NB4 (cell line): ENCODE data around the gene ATXN1.

ENCODE experiments used
- POLR2A ChIP-seq: IDR thresholded peaks from 2 replicates; pipeline ENCODE4 v1.6.1; 2011; ENCODE audit warnings: mild to moderate bottlenecking; ENCODE audit not compliant: insufficient read length; ENCODE audit errors: extremely low read depth
- TF ChIP-seq, protein P1 (sequence below): IDR thresholded peaks from one replicate; pipeline ENCODE4 v1.5.1; 2012; ENCODE audit warnings: low read depth, low read length

DNA sequence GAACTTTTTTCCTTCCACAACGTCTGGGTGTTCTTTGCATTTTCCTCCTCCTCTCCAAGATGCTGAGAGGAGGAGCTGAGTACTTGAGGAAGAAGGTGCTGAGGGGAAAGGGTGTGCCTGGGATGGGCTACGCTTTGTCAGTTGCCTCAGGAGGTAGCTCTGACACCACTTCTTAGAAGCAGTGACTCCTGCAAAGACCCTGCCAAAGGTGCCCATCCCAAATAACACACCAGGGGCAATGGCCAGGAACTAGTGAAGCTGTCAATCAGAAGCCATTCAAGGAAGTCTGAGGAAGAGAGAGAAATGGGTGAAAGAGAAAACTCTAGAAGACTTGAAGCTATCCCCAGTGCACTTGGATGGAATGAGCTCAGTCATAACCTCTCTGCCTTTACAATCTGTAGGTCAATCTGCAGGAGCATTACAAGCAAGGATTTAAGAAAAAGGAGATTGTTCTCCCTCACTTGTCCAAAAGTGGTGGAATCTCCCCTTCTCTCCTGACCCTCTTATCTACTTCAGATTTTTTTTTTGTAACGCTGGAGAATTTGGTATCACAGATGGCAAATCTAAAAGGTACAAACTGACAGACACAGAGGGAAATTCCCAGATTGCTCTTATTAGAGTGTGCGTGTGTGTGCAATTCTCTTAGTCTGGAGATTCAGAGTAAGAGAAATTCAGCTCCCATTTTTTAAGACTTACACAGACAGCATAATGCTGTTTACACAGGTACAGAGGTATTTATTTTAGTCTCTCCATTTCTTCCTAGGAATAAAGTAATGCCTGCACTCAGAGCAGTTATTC lies 280.3 kb downstream of the ATXN1 start:
- TF ChIP-seq, protein P1, sequence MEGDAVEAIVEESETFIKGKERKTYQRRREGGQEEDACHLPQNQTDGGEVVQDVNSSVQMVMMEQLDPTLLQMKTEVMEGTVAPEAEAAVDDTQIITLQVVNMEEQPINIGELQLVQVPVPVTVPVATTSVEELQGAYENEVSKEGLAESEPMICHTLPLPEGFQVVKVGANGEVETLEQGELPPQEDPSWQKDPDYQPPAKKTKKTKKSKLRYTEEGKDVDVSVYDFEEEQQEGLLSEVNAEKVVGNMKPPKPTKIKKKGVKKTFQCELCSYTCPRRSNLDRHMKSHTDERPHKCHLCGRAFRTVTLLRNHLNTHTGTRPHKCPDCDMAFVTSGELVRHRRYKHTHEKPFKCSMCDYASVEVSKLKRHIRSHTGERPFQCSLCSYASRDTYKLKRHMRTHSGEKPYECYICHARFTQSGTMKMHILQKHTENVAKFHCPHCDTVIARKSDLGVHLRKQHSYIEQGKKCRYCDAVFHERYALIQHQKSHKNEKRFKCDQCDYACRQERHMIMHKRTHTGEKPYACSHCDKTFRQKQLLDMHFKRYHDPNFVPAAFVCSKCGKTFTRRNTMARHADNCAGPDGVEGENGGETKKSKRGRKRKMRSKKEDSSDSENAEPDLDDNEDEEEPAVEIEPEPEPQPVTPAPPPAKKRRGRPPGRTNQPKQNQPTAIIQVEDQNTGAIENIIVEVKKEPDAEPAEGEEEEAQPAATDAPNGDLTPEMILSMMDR = no peak
- TF ChIP-seq POLR2A = no peak
